Activated naive CD4-positive, alpha-beta T cell treated with anti-CD3 and anti-CD28 coated beads for 36 hours (primary cell): ENCODE results near the gene MUC5AC. TPM values are rescaled to one million over a fixed set of nuclear protein-coding genes. Genes with fewer than 3 reads are reported as not detected.

ENCODE experiments used
- CTCF ChIA-PET: fragments of 350-600 bp; sonication (Branson Sonifier 250); formaldehyde crosslinking; loops from one replicate; lab custom pipeline; 2021; ENCODE audit warnings: antibody characterized with exemption; lab: Charles Lee
- DNase-seq: peaks from one replicate; pipeline ENCODE4 v3.0.0-alpha.2; 2020
- H3K27ac Mint-ChIP-seq: one replicate; pipeline ENCODE4 v1.8.0; 2021; ENCODE audit warnings: mild to moderate bottlenecking, mixed read lengths
- H3K27me3 Mint-ChIP-seq: one replicate; pipeline ENCODE4 v1.8.0; 2021; ENCODE audit warnings: low read depth, mixed read lengths
- H3K36me3 Mint-ChIP-seq: one replicate; pipeline ENCODE4 v1.8.0; 2021; ENCODE audit warnings: low read depth, mixed read lengths
- H3K4me1 Mint-ChIP-seq: one replicate; pipeline ENCODE4 v1.8.0; 2021; ENCODE audit warnings: low read depth, mixed read lengths
- H3K4me3 Mint-ChIP-seq: one replicate; pipeline ENCODE4 v1.8.0; 2021; ENCODE audit warnings: mild to moderate bottlenecking, moderate library complexity, mixed read lengths
- H3K9me3 Mint-ChIP-seq: one replicate; pipeline ENCODE4 v1.8.0; 2021; ENCODE audit warnings: mixed read lengths
- intact Hi-C: fragments of 100-400 bp; cut with micrococcal nuclease; formaldehyde crosslinking; loops from one replicate; pipeline ENCODE4 v1.15.1; 2023
- total RNA-seq, 2 experiments: library from RNA; stranded (reverse); gene quantifications; one replicate each; pipeline ENCODE4 v1.2.3, GENCODE V29; 2021

Gene MUC5AC
- total RNA-seq, 2 experiments from 2014 or later, result not detected

DNA sequence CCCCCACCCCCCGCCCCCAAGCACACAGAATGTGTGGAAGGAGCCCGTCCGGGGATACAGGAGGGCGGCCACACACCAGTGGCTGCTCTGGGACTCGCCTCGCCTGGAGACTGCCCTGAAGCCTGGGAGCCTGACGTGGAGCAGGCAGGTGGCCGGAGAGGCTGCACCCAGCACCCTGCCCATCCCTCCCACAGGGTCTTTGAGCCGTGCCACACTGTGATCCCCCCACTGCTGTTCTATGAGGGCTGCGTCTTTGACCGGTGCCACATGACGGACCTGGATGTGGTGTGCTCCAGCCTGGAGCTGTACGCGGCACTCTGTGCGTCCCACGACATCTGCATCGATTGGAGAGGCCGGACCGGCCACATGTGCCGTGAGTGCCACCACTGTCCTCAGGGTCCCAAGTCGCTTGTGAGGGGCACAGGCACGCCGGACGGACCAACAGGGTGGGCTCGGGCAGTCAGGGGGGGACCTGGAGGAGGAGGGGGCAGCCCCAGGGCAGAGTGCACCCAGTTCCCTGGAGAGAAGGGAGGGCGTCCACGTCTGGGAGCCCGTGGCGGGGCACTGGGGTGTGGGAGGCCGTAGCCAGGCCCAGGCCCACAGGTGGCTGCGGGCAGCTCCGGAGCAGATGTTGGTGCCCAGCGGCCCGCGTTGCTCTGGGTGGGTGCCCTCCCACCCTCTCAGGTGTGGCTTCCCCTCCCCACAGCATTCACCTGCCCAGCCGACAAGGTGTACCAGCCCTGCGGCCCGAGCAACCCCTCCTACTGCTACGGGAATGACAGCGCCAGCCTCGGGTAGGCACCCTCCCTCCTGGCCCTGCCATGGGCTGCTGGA is 38.1 kb downstream of the MUC5AC start:
- Mint-ChIP-seq H3K36me3 (no peaks in the 10 kb centered on the region), H3K9me3 (no peaks in the 10 kb centered on the region), H3K4me1 (no peaks in the 10 kb centered on the region), H3K27me3 (no peaks in the 10 kb centered on the region), H3K4me3 (no peak overlapping the region), H3K27ac (no peak overlapping the region)
- CTCF ChIA-PET, result no interaction called here
- intact Hi-C loops, result no loop called here
- DNase-seq, result peak; percentile 3

DNA sequence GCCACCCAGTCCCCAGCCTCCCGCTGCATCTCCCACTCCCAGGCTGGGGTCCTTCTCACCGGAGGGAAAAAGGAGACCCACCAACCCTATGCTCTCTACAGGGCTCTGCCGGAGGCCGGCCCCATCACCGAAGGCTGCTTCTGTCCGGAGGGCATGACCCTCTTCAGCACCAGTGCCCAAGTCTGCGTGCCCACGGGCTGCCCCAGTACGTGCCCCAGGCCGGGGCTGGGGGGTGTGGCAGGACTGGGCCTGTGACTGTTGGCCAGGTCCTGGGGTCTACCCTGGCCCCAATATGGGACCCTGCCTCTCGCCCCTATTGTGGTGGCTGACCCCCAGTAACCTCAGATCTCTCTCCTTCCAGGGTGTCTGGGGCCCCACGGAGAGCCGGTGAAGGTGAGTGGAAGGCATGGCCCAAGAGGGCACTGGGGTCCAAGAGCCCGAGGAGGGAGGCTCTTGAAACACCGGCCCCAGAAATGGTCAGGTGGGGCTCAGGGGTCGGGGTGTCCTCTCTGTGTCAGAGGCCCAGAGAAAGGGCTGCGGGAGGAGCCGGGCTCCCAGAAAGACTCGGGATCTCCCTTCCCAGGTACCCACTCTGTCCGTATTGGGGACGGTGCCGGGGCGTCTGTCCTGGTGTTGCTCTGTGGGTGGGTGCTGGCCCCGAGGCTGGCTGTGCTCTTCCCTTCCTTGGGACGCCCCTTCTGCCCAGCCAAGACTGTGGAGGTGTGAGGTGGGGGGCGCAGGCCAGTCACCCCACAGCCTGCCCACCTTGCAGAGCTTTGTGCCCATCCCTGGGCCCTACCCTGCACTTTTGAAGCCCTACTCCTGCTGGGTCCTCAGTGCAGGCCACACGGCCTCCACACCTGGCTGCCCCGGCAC is 39.0 kb downstream of the MUC5AC start:
- intact Hi-C loops, result no loop called here
- H3K4me1 Mint-ChIP-seq, result no peaks in the 10 kb centered on the region
- peak; percentile 2 for DNase-seq
- no peak overlapping the region for H3K4me3 Mint-ChIP-seq
- CTCF ChIA-PET, result no interaction called here
- H3K27ac Mint-ChIP-seq, result no peak overlapping the region
- no peaks in the 10 kb centered on the region for H3K36me3 Mint-ChIP-seq
- no peaks in the 10 kb centered on the region for H3K27me3 Mint-ChIP-seq
- no peaks in the 10 kb centered on the region for H3K9me3 Mint-ChIP-seq

DNA sequence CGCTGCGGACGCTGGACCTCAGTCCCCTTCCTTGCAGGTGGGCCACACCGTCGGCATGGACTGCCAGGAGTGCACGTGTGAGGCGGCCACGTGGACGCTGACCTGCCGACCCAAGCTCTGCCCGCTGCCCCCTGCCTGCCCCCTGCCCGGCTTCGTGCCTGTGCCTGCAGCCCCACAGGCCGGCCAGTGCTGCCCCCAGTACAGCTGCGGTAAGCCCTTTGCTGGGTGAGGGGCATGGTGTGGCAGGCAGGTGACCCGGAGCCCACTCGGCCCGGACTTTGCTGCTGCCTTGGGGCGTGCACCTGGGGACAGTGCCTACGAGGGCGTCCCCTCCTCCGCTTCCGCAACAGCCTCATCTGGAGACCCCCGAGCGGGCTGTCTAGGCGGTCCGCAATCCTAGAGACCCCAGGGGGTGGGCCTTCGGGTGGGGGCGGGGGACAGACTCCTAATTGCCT is 39.7 kb downstream of the MUC5AC start:
- Mint-ChIP-seq H3K9me3 (no peaks in the 10 kb centered on the region), H3K36me3 (no peaks in the 10 kb centered on the region), H3K27ac (no peak overlapping the region), H3K4me1 (no peaks in the 10 kb centered on the region), H3K4me3 (no peak overlapping the region), H3K27me3 (no peaks in the 10 kb centered on the region)
- intact Hi-C loops, result no loop called here
- CTCF ChIA-PET, result interaction anchor here (1.1 kb wide), 1 partner anchor 318 kb away, joined by 5 read pairs; no protein-coding TSS in a partner anchor
- DNase-seq, result peak; percentile 2

DNA sequence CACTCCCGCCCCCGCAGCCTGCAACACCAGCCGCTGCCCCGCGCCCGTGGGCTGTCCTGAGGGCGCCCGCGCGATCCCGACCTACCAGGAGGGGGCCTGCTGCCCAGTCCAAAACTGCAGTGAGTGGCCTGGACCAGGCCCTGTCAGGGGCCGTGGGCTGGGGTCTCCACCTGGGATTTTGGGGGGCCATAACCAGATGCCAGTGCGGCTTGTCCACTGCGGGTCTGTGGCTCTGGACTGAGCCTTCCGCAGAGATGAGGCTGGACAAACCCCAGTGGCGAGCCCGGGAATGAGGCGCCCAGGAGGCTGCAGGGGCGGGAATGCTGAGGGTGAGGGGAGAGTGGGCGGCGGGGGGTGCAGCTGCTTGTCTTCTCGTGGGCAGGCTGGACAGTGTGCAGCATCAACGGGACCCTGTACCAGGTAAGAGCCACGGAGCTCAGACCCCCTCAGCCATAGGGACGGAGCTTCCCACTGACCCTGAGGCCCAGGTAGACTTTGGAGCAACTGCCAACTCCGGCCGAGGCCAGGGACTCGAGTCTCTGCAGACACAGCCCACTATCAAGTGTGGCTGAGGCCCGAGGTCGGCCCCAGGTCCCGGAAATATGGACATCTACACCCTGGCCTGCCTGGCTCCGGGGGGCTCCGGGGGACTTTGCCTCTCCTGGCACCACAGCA is 40.3 kb downstream of the MUC5AC start:
- H3K9me3 Mint-ChIP-seq, result no peaks in the 10 kb centered on the region
- H3K36me3 Mint-ChIP-seq, result no peaks in the 10 kb centered on the region
- no peaks in the 10 kb centered on the region for H3K27me3 Mint-ChIP-seq
- H3K27ac Mint-ChIP-seq, result no peak overlapping the region
- CTCF ChIA-PET, result interaction anchor here (1.1 kb wide), 1 partner anchor 317 kb away, joined by 5 read pairs; no protein-coding TSS in a partner anchor
- no peaks in the 10 kb centered on the region for H3K4me1 Mint-ChIP-seq
- intact Hi-C loops, result no loop called here
- peak; percentile 4 for DNase-seq
- no peak overlapping the region for H3K4me3 Mint-ChIP-seq

DNA sequence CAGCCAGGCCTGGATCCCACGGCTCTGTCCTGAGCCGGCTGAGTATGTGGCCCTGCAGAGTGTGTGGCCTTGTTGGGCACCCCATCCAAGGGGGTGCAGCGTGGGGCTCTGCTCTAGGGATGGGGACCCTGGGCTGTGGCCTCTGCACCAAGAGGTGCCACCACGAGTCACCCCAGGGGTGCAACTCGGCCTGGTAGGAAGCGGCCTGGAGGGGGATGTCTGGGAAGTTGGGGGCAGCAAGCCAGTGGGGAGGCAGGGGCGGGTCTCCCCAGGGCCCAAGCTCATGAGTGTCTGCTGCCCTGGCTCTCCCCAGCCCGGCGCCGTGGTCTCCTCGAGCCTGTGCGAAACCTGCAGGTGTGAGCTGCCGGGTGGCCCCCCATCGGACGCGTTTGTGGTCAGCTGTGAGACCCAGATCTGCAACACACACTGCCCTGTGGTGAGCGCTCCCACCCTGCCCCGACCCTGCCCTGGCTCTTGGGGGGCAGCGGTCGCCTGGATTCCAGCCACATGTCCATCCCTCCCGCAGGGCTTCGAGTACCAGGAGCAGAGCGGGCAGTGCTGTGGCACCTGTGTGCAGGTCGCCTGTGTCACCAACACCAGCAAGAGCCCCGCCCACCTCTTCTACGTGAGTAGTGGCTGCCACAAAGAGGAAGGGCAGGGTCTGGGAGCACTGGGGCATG is 40.9 kb downstream of the MUC5AC start:
- Mint-ChIP-seq H3K36me3 (no peaks in the 10 kb centered on the region), H3K27me3 (no peaks in the 10 kb centered on the region), H3K4me1 (no peaks in the 10 kb centered on the region), H3K9me3 (no peaks in the 10 kb centered on the region), H3K4me3 (no peak overlapping the region), H3K27ac (no peak overlapping the region)
- CTCF ChIA-PET, result interaction anchor here (1.1 kb wide), 1 partner anchor 316 kb away, joined by 5 read pairs; no protein-coding TSS in a partner anchor
- intact Hi-C loops, result no loop called here
- DNase-seq, result peak; percentile 4

DNA sequence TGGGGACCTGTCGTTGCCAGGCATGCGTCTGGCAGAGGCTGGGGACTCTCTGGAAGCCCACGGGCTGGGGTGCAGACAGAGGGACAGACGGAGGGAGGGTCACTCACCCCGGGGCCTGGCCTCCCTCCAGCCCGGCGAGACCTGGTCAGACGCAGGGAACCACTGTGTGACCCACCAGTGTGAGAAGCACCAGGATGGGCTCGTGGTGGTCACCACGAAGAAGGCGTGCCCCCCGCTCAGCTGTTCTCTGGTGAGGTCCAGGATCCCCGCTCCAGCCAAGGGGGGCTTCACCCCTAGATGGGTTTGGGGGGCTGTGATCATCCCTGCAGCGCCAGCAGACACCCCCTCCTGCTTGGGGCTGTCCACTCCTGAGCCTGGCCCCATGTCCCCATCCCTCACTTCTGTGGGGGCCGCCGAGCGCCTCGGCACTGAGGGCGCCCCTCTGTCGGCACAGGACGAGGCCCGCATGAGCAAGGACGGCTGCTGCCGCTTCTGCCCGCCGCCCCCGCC is 41.5 kb downstream of the MUC5AC start:
- CTCF ChIA-PET, result no interaction called here

DNA sequence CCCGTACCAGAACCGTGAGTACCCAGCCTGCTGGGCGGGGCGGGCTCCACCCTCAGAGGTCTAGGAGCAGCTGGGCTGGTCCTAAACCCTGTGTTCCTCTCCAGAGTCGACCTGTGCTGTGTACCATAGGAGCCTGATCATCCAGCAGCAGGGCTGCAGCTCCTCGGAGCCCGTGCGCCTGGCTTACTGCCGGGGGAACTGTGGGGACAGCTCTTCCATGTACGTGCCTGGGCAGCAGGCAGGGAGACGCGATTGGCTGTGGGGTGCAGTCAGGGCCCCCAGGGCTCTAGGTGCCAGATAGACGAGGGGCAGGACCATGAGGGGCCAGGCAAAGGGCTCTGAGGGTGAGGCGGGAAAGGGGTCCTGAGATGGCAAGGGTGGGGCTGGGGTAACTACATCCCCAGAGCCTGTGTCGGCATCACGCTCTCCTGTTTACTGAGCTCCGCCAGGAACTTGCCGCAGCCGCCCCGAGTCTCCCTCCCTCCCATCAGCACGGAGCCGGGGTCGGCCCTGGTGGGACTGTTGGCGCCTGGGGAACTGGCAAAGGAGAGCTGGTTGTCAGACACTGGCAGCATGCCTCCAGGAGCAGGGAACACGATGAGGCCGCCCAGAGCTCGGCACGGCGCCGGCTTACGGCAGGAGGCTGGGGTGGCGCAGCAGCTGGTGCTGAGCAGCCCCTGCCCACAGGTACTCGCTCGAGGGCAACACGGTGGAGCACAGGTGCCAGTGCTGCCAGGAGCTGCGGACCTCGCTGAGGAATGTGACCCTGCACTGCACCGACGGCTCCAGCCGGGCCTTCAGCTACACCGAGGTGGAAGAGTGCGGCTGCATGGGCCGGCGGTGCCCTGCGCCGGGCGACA is 42.2 kb downstream of the MUC5AC start:
- H3K36me3 Mint-ChIP-seq, result no peaks in the 10 kb centered on the region
- no peak overlapping the region for H3K4me3 Mint-ChIP-seq

More for the DNA sequence above, 41.5 kb downstream of the MUC5AC start:
- DNase-seq, result peak; percentile 3
- Mint-ChIP-seq H3K4me3 (no peak overlapping the region), H3K27ac (no peak overlapping the region), H3K4me1 (no peaks in the 10 kb centered on the region), H3K36me3 (no peaks in the 10 kb centered on the region), H3K9me3 (no peaks in the 10 kb centered on the region), H3K27me3 (no peaks in the 10 kb centered on the region)
- intact Hi-C loops, result no loop called here

DNA sequence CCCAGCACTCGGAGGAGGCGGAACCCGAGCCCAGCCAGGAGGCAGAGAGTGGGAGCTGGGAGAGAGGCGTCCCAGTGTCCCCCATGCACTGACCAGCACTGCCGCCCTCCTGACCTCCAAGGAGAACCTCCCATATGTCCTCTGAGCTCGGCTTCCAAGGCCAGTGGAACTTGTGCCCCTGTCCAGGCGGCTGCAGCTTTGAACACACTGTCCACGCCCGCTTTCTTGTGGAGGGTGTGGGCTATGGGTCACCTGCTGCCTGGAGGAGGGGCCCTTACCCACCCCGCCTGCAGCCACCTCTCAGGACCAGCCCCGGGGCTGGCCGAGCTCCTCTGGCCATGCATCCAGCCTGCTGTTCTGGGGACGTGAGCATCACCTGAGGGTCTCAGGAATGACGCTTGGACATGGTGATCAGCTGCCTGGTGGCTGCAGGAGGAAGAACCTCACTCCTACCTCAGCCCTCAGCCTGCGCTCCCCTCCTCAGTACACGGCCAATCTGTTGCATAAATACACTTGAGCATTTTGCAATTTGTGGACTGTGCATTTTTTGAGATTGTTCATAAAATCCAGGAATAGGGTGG is 42.9 kb downstream of the MUC5AC start:
- intact Hi-C loops, result loop anchor here (5.0 kb wide), 1 partner anchor 88 kb away; no protein-coding TSS in a partner anchor
- Mint-ChIP-seq H3K4me1 (no peaks in the 10 kb centered on the region), H3K36me3 (no peaks in the 10 kb centered on the region), H3K27me3 (no peaks in the 10 kb centered on the region), H3K4me3 (no peak overlapping the region), H3K9me3 (no peaks in the 10 kb centered on the region), H3K27ac (no peak overlapping the region)
- CTCF ChIA-PET, result no interaction called here
- peak; percentile 2 for DNase-seq

More for the DNA sequence above, 42.2 kb downstream of the MUC5AC start:
- H3K4me1 Mint-ChIP-seq, result no peaks in the 10 kb centered on the region
- DNase-seq, result peak; percentile 3
- CTCF ChIA-PET, result no interaction called here
- intact Hi-C loops, result loop anchor here (5.0 kb wide), 1 partner anchor 88 kb away; no protein-coding TSS in a partner anchor
- no peaks in the 10 kb centered on the region for H3K27me3 Mint-ChIP-seq
- no peaks in the 10 kb centered on the region for H3K9me3 Mint-ChIP-seq
- H3K27ac Mint-ChIP-seq, result no peak overlapping the region

DNA sequence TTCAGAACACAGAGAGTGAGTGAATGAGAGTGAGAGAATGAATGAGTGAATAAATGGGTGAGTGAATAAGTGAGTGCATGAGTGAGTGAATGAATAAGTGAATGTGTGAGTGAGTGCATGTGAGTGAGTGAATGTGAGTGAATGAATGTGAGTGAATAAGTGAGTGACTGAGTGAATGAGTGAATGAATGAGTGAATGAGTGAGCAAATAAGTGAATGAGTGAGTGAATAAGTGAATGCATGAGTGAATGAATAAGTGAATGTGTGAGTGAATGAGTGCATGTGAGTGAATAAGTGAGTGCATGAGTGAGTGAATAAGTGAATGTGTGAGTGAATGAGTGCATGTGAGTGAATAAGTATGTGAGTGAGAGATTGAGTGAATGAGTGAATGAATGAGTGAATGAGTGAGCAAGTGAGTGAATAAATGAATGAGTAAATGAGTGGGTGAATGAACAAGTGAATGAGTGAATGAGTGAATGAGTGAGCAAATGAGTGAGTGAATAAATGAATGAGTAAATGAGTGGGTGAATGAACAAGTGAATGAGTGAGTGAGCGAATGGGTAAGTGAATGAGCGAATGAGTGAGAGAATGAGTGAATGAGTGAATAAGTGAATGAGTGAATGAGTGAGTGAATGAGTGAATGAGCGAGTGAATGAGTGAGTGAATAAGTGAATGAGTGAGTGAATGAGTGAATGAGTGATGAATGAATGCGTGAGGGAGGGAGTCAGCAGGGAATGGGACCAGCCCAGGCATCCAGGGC is 43.8 kb downstream of the MUC5AC start:
- H3K4me3 Mint-ChIP-seq, result no peak overlapping the region
- no peaks in the 10 kb centered on the region for H3K4me1 Mint-ChIP-seq
- no peaks in the 10 kb centered on the region for H3K36me3 Mint-ChIP-seq
- H3K9me3 Mint-ChIP-seq, result no peaks in the 10 kb centered on the region
- CTCF ChIA-PET, result interaction anchor here (0.7 to 1.0 kb wide), 2 partner anchors 10 to 245 kb away, joined by 3 read pairs; no protein-coding TSS in a partner anchor
- H3K27ac Mint-ChIP-seq, result no peak overlapping the region
- H3K27me3 Mint-ChIP-seq, result no peaks in the 10 kb centered on the region
- no peak for DNase-seq
- intact Hi-C loops, result loop anchor here (2.0 to 5.0 kb wide), 2 partner anchors 89 to 187 kb away; partner anchors contain the start of gene BRSK2
